Measurements from ENCODE around the gene WDR82. TPM values are rescaled to one million over a fixed set of nuclear protein-coding genes. Genes with fewer than 3 reads are reported as not detected.

Gene WDR82
- total and polyA plus RNA-seq, 9 of the 15 experiments (the other 6 are each of a cell fraction or from before 2014, with no cell fraction given): 6.4 to 62.9 (median 37.1) TPM

DNA sequence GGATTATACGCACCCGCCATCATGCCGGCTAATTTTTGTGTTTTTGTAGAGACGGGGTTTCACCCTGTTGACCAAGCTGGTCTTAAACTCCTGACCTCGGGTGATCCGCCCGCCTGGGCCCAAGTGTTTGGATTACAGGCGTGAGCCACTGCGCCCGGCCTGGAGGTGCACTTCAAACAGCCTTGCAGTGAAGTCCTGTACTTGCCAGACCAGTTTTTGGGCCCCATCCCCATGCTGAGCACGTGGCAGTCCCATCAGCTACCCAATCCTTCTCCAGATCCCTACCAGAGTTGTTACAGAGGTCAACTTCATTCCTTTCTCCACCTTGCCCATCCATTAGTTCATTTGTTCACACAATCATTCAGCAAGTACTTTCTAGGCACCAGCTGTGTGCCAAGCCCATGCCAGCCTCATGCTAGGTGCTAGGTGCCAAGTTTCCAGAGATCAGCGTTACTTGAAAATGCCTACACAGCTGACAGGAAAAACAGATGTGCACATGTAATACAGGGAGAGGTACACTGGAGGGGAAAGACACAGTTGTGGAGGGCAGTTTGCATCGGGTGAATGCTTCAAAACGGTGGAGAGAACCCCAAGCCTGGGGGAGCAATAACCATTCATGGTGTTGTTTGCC lies 39.9 kb upstream of the WDR82 start (continued):
- TF ChIP-seq, protein P1, sequence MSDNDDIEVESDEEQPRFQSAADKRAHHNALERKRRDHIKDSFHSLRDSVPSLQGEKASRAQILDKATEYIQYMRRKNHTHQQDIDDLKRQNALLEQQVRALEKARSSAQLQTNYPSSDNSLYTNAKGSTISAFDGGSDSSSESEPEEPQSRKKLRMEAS (CRISPR knock-in tag; IDR thresholded peaks at IDR 0.05): no peak
- TF ChIP-seq, protein P2, sequence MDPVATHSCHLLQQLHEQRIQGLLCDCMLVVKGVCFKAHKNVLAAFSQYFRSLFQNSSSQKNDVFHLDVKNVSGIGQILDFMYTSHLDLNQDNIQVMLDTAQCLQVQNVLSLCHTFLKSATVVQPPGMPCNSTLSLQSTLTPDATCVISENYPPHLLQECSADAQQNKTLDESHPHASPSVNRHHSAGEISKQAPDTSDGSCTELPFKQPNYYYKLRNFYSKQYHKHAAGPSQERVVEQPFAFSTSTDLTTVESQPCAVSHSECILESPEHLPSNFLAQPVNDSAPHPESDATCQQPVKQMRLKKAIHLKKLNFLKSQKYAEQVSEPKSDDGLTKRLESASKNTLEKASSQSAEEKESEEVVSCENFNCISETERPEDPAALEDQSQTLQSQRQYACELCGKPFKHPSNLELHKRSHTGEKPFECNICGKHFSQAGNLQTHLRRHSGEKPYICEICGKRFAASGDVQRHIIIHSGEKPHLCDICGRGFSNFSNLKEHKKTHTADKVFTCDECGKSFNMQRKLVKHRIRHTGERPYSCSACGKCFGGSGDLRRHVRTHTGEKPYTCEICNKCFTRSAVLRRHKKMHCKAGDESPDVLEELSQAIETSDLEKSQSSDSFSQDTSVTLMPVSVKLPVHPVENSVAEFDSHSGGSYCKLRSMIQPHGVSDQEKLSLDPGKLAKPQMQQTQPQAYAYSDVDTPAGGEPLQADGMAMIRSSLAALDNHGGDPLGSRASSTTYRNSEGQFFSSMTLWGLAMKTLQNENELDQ (CRISPR knock-in tag; IDR thresholded peaks at IDR 0.05; ENCODE audit: borderline replicate concordance): no peak

DNA sequence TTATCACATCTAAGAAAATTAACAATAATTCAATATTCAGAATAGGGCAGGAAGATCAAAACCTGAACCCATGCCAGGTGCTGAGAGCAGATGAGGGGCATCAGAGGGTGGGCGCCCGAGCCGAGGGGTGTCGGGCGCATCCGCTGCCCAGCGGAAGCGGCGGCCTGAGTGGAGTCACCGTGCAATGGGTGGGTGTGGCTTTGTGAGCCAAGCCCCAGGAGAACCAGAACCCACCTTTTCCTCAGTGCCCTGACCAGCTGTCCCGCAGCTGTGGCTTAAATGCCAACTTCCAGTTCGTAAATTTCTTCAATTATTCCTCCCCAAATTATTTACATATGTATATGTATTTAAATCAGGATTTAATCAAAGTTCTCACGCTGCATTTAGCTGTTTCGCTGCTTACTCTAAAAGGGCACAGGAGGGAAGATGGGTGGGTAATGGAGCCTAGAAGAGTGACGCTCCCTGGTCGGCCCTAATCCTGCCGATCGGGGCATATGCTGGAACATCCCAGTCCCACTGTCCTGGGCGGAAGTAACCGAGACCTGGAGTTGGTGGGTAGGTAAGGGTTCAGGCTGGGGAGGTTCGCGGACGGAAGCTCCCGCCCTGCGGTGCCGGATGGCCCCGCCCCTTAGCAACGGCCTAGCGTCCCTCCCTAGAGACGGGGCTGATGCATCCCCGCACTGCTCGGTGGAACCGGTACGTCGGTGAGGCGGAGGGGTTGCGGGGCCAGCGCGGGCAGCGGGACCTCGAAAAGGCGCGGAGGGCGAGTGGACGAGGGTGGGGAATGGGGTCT lies 39.0 kb upstream of the WDR82 start:
- DNase-seq (ENCODE audit: extremely low read depth in 1 of 4, low spot score in 3 of 4): peak; percentile 60 to 88 (median 77)
- Histone ChIP-seq H3K9me3 (replicated peaks; ENCODE audit: control insufficient read depth, insufficient read depth, low read depth, low read length) (no peaks in the 10 kb centered on the region), H3K9me1 (ENCODE audit: control insufficient read depth, insufficient read depth, low read length) (no peaks in the 10 kb centered on the region), H3K9ac (ENCODE audit: insufficient read depth in 1 of 2, low read depth in 2 of 2, low read length in 2 of 2) (peak overlapping the region in 1 of 2 experiments; percentile 74; a peak in 2 of 4 replicates), H3K27ac (ENCODE audit: extremely low read depth, low read depth, low read length) (no peak overlapping the region), H3K4me1 (replicated peaks in 1 of 2; ENCODE audit: control insufficient read depth in 2 of 2, insufficient read depth in 2 of 2, low read length in 2 of 2) (peaks cover 3 to 19% of the 10 kb centered on the region in 2 experiments), H2AFZ (ENCODE audit: low read depth, low read length) (0 out of 2 replicates have a peak overlapping the region, but pooled peaks have one; percentile 70), H3K79me2 (ENCODE audit: control insufficient read depth, insufficient read depth, low read length) (no peaks in the 10 kb centered on the region), H3K4me3 (0 out of 2 replicates have a peak overlapping the region, but pooled peaks have one; percentile 3), H4K20me1 (replicated peaks; ENCODE audit: control insufficient read depth, insufficient read depth, low read length) (no peaks in the 10 kb centered on the region), H3K36me3 (ENCODE audit: control insufficient read depth, insufficient read depth, low read length) (no peaks in the 10 kb centered on the region), H3K4me2 (ENCODE audit: insufficient read depth, low read length) (peak overlapping the region; percentile 63), H3K27me3 (ENCODE audit: control insufficient read depth in 2 of 2, insufficient read depth in 2 of 2, low read length in 2 of 2) (no peaks in the 10 kb centered on the region)
- in situ Hi-C loops (cut with MboI): no loop called here
- no TSS peak for BruUV-seq (replicated peaks)
- CTCF ChIA-PET (ENCODE audit: low intra/inter-chr PET ratio): no interaction called here
- FAIRE-seq: peak; percentile 86
- peak; percentile 98 for ATAC-seq
- POLR2A ChIA-PET: interaction anchor here (0.7 to 1.0 kb wide), 2 partner anchors 32 to 371 kb away, joined by 3 read pairs; no protein-coding TSS in a partner anchor
- WGBS (ENCODE audit: insufficient coverage, low coverage, missing lambda C conversion rate): 21% methylated on average over 21 of the region's 45 CpGs
- intact Hi-C loops (cut with micrococcal nuclease): no loop called here
- TF ChIP-seq GABPA (tag; conservative IDR thresholded peaks at IDR 0.05; ENCODE audit: low read depth): peak; percentile 29; the same call in 1 of the 2 replicates
- no peak for TF ChIP-seq ZNF311 (CRISPR knock-in tag; IDR thresholded peaks at IDR 0.05)
- TF ChIP-seq U2AF1 (optimal IDR thresholded peaks at IDR 0.05; ENCODE audit: low read depth, low read length): no peak
- TF ChIP-seq ZKSCAN1 (IDR thresholded peaks at IDR 0.05; ENCODE audit: low read depth, low read length): no peak
- TF ChIP-seq ZNF384 (IDR thresholded peaks at IDR 0.05; ENCODE audit: low read depth, low read length): no peak
- TF ChIP-seq RBM25 (IDR thresholded peaks at IDR 0.05; ENCODE audit: low read depth, low read length, severe bottlenecking): no peak
- TF ChIP-seq, protein P3, sequence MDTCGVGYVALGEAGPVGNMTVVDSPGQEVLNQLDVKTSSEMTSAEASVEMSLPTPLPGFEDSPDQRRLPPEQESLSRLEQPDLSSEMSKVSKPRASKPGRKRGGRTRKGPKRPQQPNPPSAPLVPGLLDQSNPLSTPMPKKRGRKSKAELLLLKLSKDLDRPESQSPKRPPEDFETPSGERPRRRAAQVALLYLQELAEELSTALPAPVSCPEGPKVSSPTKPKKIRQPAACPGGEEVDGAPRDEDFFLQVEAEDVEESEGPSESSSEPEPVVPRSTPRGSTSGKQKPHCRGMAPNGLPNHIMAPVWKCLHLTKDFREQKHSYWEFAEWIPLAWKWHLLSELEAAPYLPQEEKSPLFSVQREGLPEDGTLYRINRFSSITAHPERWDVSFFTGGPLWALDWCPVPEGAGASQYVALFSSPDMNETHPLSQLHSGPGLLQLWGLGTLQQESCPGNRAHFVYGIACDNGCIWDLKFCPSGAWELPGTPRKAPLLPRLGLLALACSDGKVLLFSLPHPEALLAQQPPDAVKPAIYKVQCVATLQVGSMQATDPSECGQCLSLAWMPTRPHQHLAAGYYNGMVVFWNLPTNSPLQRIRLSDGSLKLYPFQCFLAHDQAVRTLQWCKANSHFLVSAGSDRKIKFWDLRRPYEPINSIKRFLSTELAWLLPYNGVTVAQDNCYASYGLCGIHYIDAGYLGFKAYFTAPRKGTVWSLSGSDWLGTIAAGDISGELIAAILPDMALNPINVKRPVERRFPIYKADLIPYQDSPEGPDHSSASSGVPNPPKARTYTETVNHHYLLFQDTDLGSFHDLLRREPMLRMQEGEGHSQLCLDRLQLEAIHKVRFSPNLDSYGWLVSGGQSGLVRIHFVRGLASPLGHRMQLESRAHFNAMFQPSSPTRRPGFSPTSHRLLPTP (IDR thresholded peaks at IDR 0.05; ENCODE audit: borderline replicate concordance, extremely low read depth, insufficient read length): no peak
- TF ChIP-seq WHSC1 (IDR thresholded peaks at IDR 0.05; ENCODE audit: low read length): no peak
- no peak for TF ChIP-seq NR1H2 (CRISPR knock-in tag; IDR thresholded peaks at IDR 0.05)
- TF ChIP-seq ZKSCAN3 (CRISPR knock-in tag; IDR thresholded peaks at IDR 0.05): no peak
- no peak for TF ChIP-seq PCBP1 (IDR thresholded peaks at IDR 0.05; ENCODE audit: low read depth, low read length, poor library complexity, severe bottlenecking)
